ENCODE results near the gene TSHZ2. TPM values are rescaled to one million over a fixed set of nuclear protein-coding genes. Genes with fewer than 3 reads are reported as not detected.

Gene TSHZ2
- total RNA-seq, 1 donor from 2014 or later, result 22.9 TPM

DNA sequence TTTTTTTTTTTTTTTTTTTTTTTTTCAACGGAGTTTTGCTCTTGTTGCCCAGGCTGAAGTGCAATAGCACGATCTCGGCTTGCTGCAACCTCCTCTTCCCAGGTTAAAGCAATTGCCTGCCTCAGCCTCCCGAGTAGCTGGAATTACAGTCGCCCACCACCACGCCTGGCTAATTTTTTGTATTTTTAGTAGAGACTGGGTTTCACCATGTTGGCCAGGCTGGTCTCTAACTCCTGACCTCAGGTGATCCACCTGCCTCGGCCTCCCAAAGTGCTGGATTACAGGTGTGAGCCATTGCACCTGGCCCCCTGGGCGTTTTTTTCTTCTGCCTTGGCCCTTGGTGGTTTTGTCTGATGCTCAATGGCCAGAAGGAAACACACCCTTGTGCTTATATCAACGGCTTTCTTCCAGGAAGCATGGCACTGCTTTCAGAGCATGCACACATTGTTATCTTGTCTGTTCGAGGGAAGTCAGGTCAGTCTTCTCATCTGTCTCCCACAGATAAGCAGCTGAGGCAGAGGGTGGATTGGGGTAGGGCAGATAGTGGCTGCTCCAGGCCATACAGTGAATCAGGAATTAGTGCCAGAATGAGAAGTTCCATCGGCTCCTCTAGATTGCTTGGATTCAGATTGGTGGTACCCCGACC lies 203.1 kb downstream of the TSHZ2 start:
- DNase-seq (ENCODE audit: low spot score, unreplicated experiment), result no peak
- Mint-ChIP-seq H3K4me1 (ENCODE audit: low read depth) (peaks cover 6% of the 10 kb centered on the region), H3K36me3 (ENCODE audit: insufficient read depth) (no peaks in the 10 kb centered on the region), H3K27me3 (no peaks in the 10 kb centered on the region), H3K27ac (peak overlapping the region; percentile 16), H3K9me3 (ENCODE audit: low read depth) (no peaks in the 10 kb centered on the region), H3K4me3 (ENCODE audit: low read depth) (no peak overlapping the region)
- no peak for TF ChIP-seq CTCF (IDR thresholded peaks at IDR 0.05; ENCODE audit: unreplicated experiment)

DNA sequence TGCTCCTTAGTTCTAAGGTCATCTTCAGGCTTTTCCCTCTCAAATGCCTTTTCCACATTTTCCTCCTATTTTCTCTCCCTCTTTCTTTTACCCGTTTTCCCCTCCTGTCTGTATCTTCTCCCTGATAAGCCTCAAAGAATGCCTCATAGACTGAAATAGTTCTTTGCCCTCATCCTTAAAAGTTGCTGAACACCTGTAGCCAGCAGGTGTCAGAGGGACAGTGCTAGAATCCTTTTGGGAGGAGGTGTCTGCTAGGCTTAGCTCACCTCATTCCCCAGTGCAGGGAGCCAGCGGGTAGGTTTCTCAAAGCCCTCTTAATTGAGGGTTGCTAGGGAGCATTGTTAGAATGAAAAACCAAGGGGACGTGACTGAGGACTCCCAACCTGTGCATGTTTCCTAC lies 204.0 kb downstream of the TSHZ2 start:
- Mint-ChIP-seq H3K4me1 (ENCODE audit: low read depth) (peaks cover 10% of the 10 kb centered on the region), H3K27ac (peak overlapping the region; percentile 34), H3K36me3 (ENCODE audit: insufficient read depth) (no peaks in the 10 kb centered on the region), H3K9me3 (ENCODE audit: low read depth) (no peaks in the 10 kb centered on the region), H3K4me3 (ENCODE audit: low read depth) (no peak overlapping the region), H3K27me3 (no peaks in the 10 kb centered on the region)
- no peak for DNase-seq (ENCODE audit: low spot score, unreplicated experiment)
- TF ChIP-seq CTCF (IDR thresholded peaks at IDR 0.05; ENCODE audit: unreplicated experiment), result no peak

- Mint-ChIP-seq H3K27ac (no peak overlapping the region), H3K9me3 (ENCODE audit: low read depth) (no peaks in the 10 kb centered on the region), H3K36me3 (ENCODE audit: insufficient read depth) (no peaks in the 10 kb centered on the region), H3K4me1 (ENCODE audit: low read depth) (peaks cover 14% of the 10 kb centered on the region), H3K27me3 (peaks cover 1% of the 10 kb centered on the region), H3K4me3 (ENCODE audit: low read depth) (no peak overlapping the region)
- no peak for DNase-seq (ENCODE audit: low spot score, unreplicated experiment)
- no peak for TF ChIP-seq CTCF (IDR thresholded peaks at IDR 0.05; ENCODE audit: unreplicated experiment)
Measured at GRCh38 chr20:53177687-53178086, 205.5 kb downstream of the TSHZ2 start.

DNA sequence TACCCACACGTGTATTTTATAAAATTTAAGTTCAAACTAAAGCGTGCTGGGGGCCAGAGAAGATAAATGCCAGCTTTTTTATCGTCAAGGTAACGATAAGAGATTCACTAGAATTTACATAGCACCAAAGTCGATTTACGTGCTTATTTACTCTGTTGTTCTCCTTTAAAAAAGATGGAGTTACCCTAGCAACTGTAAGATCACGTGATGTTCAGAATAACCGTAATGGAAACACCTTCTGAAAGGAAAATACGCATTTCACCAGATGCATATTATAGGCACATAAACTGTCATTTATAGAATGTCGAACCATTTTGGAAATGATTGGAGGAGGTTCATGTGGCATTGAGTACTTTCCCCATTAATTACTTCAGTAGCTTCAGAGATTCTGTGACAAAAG lies 207.6 kb downstream of the TSHZ2 start:
- Mint-ChIP-seq H3K27me3 (peaks cover 3% of the 10 kb centered on the region), H3K4me3 (ENCODE audit: low read depth) (no peak overlapping the region), H3K27ac (no peak overlapping the region), H3K4me1 (ENCODE audit: low read depth) (peaks cover 14% of the 10 kb centered on the region), H3K9me3 (ENCODE audit: low read depth) (no peaks in the 10 kb centered on the region), H3K36me3 (ENCODE audit: insufficient read depth) (no peaks in the 10 kb centered on the region)
- TF ChIP-seq CTCF (IDR thresholded peaks at IDR 0.05; ENCODE audit: unreplicated experiment), result no peak
- DNase-seq (ENCODE audit: low spot score, unreplicated experiment), result no peak

DNA sequence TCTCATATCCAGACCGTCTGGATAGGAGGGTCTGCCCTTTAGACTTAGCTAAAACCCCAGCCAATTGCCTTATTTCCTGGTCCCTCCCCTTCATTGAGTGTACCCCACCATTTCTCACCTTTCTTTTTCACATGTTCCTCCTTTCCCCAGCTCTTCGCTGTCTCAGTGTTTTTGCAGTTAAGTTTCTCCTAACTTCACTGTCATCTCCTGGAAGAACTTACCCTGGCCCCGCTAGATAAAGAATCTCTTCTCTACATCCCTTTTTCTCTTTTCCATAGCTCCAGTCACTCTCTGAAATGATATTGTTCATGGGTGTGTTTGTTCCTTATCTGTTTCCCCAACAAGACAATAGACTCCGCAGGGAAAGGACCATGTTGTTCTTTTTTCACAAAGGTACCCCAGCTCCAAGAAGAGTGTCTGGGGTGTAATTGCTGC lies 208.8 kb downstream of the TSHZ2 start:
- Mint-ChIP-seq H3K4me3 (ENCODE audit: low read depth) (no peak overlapping the region), H3K27ac (no peak overlapping the region), H3K4me1 (ENCODE audit: low read depth) (peaks cover 13% of the 10 kb centered on the region), H3K9me3 (ENCODE audit: low read depth) (no peaks in the 10 kb centered on the region), H3K36me3 (ENCODE audit: insufficient read depth) (no peaks in the 10 kb centered on the region), H3K27me3 (peaks cover 3% of the 10 kb centered on the region)
- TF ChIP-seq CTCF (IDR thresholded peaks at IDR 0.05; ENCODE audit: unreplicated experiment), result no peak
- no peak for DNase-seq (ENCODE audit: low spot score, unreplicated experiment)

Measured in progenitor cell of endocrine pancreas (in vitro differentiated cells).